Measurements from ENCODE around the gene PRPF18. TPM values are rescaled to one million over a fixed set of nuclear protein-coding genes. Genes with fewer than 3 reads are reported as not detected.

The PRPF18 gene
- total and polyA plus RNA-seq, 7 experiments from 2014 or later: 20.2 to 42.8 (median 28.8) TPM

DNA sequence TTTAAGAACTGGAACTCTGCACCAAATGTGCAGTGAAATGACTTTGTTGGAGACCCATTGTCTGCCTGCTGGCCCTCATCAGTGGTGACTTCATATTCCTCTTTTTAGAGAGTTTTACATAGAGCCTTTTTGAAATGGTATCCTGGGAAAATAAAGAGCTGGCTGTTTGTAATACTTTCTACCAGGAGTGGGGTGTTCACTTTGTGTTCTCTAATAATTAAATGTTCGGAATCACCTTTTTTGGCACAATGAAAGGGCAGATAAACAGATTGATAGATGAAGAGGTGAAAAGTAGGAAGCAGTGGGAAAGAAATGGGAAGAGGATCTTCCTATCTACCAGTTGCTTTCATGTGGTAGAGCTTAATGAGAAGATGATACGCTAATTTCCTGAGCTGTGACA is 55.5 kb downstream of the PRPF18 start:
- ATAC-seq: no peak
- peaks cover 11 to 31% (median 22%) of the 10 kb centered on the region in 11 donors for H3K9me3 Mint-ChIP-seq

DNA sequence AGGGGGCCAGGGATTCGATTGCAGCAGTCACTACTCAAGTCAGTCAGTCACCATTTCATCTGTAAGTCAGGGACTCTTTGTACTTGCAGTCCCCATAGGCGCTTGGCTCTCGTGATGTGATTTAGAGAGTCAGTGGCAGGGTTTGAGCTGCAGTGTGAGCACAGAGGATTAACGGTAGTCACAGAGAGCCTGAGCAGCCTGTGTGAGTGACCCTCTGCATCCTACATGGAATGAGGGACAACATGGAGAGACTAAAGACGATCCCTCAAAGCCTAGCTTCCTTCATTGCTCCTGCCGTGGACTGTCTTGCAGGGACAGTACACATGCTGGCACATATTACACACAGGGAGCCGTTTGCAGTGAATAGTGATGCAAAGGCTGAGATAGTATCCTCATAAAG is 56.3 kb downstream of the PRPF18 start:
- DNase-seq: no peak
- Histone ChIP-seq H3K4me3 (ENCODE audit: low read length) (no peak overlapping the region), H3K36me3 (ENCODE audit: control insufficient read depth in 2 of 3, insufficient read depth in 3 of 3, low read length in 3 of 3) (peaks cover 0 to 54% (median 0%) of the 10 kb centered on the region in 3 experiments), H3K27ac (ENCODE audit: low read depth, low read length) (no peak overlapping the region), H3K9me3 (ENCODE audit: control insufficient read depth in 2 of 3, low read length in 3 of 3) (peaks cover 0 to 19% (median 5%) of the 10 kb centered on the region in 3 experiments), H3K27me3 (ENCODE audit: control insufficient read depth in 2 of 2, insufficient read depth in 2 of 2, low read length in 2 of 2) (no peaks in the 10 kb centered on the region), H3K4me1 (ENCODE audit: control insufficient read depth in 2 of 2, insufficient read depth in 2 of 2, low read length in 2 of 2) (peaks cover 0 to under 1% of the 10 kb centered on the region in 2 donors)
- Mint-ChIP-seq H3K27ac (no peak overlapping the region), H3K4me1 (peaks cover 0 to 5% (median 4%) of the 10 kb centered on the region in 7 donors), H3K4me3 (no peak overlapping the region), H3K9me3 (peaks cover 11 to 31% (median 22%) of the 10 kb centered on the region in 11 donors), H3K27me3 (no peaks in the 10 kb centered on the region), H3K36me3 (peaks cover 36 to 83% (median 65%) of the 10 kb centered on the region in 5 donors)
- POLR2A ChIA-PET: no interaction called here
- CTCF ChIA-PET: no interaction called here
- ATAC-seq: no peak
- intact Hi-C loops (cut with micrococcal nuclease): no loop called here

More for the DNA sequence above, 55.5 kb downstream of the PRPF18 start:
- Mint-ChIP-seq H3K27ac (no peak overlapping the region), H3K4me3 (no peak overlapping the region), H3K36me3 (peaks cover 36 to 86% (median 72%) of the 10 kb centered on the region in 5 donors), H3K4me1 (no peaks in the 10 kb centered on the region), H3K27me3 (no peaks in the 10 kb centered on the region)
- Histone ChIP-seq H3K27ac (ENCODE audit: low read depth, low read length) (no peak overlapping the region), H3K27me3 (ENCODE audit: control insufficient read depth in 2 of 2, insufficient read depth in 2 of 2, low read length in 2 of 2) (no peaks in the 10 kb centered on the region), H3K36me3 (ENCODE audit: control insufficient read depth in 2 of 3, insufficient read depth in 3 of 3, low read length in 3 of 3) (peaks cover 0 to 59% (median 0%) of the 10 kb centered on the region in 3 experiments), H3K4me1 (ENCODE audit: control insufficient read depth in 2 of 2, insufficient read depth in 2 of 2, low read length in 2 of 2) (no peaks in the 10 kb centered on the region), H3K9me3 (ENCODE audit: control insufficient read depth in 2 of 3, low read length in 3 of 3) (peaks cover 0 to 19% (median 5%) of the 10 kb centered on the region in 3 experiments), H3K4me3 (ENCODE audit: low read length) (no peak overlapping the region)
- intact Hi-C loops (cut with micrococcal nuclease): no loop called here
- POLR2A ChIA-PET: no interaction called here
- CTCF ChIA-PET: interaction anchor here (1.3 kb wide), 1 partner anchor 27 kb away, joined by 4 read pairs; no protein-coding TSS in a partner anchor
- DNase-seq: no peak

GRCh38 chr10:13644866-13645265 is 58.1 kb downstream of the PRPF18 start:
- ATAC-seq: no peak
- intact Hi-C loops (cut with micrococcal nuclease): no loop called here
- Histone ChIP-seq H3K4me3 (ENCODE audit: low read length) (no peak overlapping the region), H3K9me3 (ENCODE audit: control insufficient read depth in 2 of 3, low read length in 3 of 3) (peaks cover 0 to 19% (median 5%) of the 10 kb centered on the region in 3 experiments), H3K36me3 (ENCODE audit: control insufficient read depth in 2 of 3, insufficient read depth in 3 of 3, low read length in 3 of 3) (peaks cover 0 to 37% (median 0%) of the 10 kb centered on the region in 3 experiments), H3K27ac (ENCODE audit: low read depth, low read length) (no peak overlapping the region), H3K4me1 (ENCODE audit: control insufficient read depth in 2 of 2, insufficient read depth in 2 of 2, low read length in 2 of 2) (peaks cover 5 to 7% of the 10 kb centered on the region in 2 donors), H3K27me3 (ENCODE audit: control insufficient read depth in 2 of 2, insufficient read depth in 2 of 2, low read length in 2 of 2) (no peaks in the 10 kb centered on the region)
- Mint-ChIP-seq H3K9me3 (peaks cover 11 to 31% (median 22%) of the 10 kb centered on the region in 11 donors), H3K27me3 (no peaks in the 10 kb centered on the region), H3K4me3 (no peak overlapping the region), H3K27ac (no peak overlapping the region), H3K4me1 (peaks cover 0 to 17% (median 16%) of the 10 kb centered on the region in 7 donors), H3K36me3 (peaks cover 31 to 79% (median 52%) of the 10 kb centered on the region in 5 donors)
- ChIA-PET POLR2A (no interaction called here), CTCF (no interaction called here)
- no peak for DNase-seq

DNA sequence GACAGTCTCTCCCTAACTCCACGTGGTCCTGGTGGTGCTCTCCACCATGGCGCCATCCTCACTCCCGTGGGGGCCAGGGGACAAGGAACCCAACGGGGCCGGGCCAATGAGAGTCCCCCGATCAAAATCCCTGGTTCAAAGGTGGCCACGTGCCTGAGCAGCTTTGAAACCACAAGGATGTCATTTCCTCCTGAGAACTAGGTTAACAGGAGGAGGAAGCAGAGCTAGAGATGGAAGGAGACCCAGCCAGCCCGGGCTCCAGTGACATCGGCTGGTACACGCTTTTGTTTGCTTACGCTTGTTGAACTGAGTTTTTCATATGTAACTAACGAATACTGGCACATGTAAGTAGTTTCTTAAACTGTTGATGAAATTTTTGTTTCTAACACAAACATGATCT is 61.7 kb downstream of the PRPF18 start:
- Histone ChIP-seq H3K4me1 (ENCODE audit: control insufficient read depth in 2 of 2, insufficient read depth in 2 of 2, low read length in 2 of 2) (peaks cover 5 to 7% of the 10 kb centered on the region in 2 donors), H3K27me3 (ENCODE audit: control insufficient read depth in 2 of 2, insufficient read depth in 2 of 2, low read length in 2 of 2) (no peaks in the 10 kb centered on the region), H3K27ac (ENCODE audit: low read depth, low read length) (no peak overlapping the region), H3K4me3 (ENCODE audit: low read length) (no peak overlapping the region), H3K9me3 (ENCODE audit: control insufficient read depth in 2 of 3, low read length in 3 of 3) (no peaks in the 10 kb centered on the region), H3K36me3 (ENCODE audit: control insufficient read depth in 2 of 3, insufficient read depth in 3 of 3, low read length in 3 of 3) (peaks cover 0 to 15% (median 0%) of the 10 kb centered on the region in 3 experiments)
- intact Hi-C loops (cut with micrococcal nuclease): no loop called here
- peaks cover 0 to 50% (median 23%) of the 10 kb centered on the region in 5 donors for H3K36me3 Mint-ChIP-seq
- no peaks in the 10 kb centered on the region for H3K9me3 Mint-ChIP-seq
- peaks cover 0 to 17% (median 16%) of the 10 kb centered on the region in 7 donors for H3K4me1 Mint-ChIP-seq
- peak overlapping the region in 6 of 9 donors; percentile 0 to 87 (median 45) for H3K27ac Mint-ChIP-seq
- CTCF ChIA-PET: no interaction called here
- H3K4me3 Mint-ChIP-seq: peak overlapping the region in 3 of 10 donors; percentile 18 to 38 (median 32)
- H3K27me3 Mint-ChIP-seq: no peaks in the 10 kb centered on the region
- DNase-seq: peak in 5 of 9 donors; percentile 2 to 38 (median 29)
- ATAC-seq: no peak
- POLR2A ChIA-PET: no interaction called here

DNA sequence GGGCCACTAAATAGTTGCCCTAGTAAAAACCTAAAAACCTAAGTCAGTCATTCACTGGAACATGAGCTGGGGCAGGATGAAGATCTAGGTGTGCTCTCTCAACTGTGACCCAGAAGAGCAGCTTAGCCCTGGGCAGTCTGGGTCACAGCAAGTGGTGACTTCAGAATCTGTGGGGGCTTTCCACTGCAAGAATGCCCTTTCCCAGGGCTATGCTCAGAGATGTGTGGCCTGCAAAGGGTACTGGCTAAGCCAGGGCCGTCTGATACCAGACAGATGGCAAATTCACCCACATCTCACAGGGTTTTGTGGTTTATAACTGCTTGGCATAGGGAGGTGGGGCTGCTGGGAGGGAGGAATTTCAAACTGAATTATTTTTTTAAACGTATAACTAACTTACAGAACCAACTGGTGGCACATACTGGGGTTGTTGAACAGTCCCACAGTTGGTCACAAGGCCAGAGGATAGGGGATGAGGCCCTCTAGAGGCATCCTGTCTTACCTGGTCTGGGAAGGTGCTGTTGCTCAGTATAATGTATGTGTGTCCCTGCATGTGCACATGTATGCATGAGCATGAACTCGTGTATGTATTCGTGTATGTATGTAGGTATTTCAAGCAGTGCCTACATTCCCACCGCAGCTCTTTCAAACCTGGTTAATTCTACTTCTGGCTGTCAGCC is 63.2 kb downstream of the PRPF18 start:
- POLR2A ChIA-PET: no interaction called here
- CTCF ChIA-PET: interaction anchor here (1.6 kb wide), 1 partner anchor 9 kb away, joined by 3 read pairs; no protein-coding TSS in a partner anchor
- no peaks in the 10 kb centered on the region for H3K27me3 Mint-ChIP-seq
- Histone ChIP-seq H3K4me3 (ENCODE audit: low read length) (no peak overlapping the region), H3K36me3 (ENCODE audit: control insufficient read depth in 2 of 3, insufficient read depth in 3 of 3, low read length in 3 of 3) (peaks cover 0 to 15% (median 0%) of the 10 kb centered on the region in 3 experiments), H3K27me3 (ENCODE audit: control insufficient read depth in 2 of 2, insufficient read depth in 2 of 2, low read length in 2 of 2) (no peaks in the 10 kb centered on the region), H3K27ac (ENCODE audit: low read depth, low read length) (no peak overlapping the region), H3K9me3 (ENCODE audit: control insufficient read depth in 2 of 3, low read length in 3 of 3) (no peaks in the 10 kb centered on the region), H3K4me1 (ENCODE audit: control insufficient read depth in 2 of 2, insufficient read depth in 2 of 2, low read length in 2 of 2) (peaks cover 5 to 7% of the 10 kb centered on the region in 2 donors)
- no peak overlapping the region for H3K4me3 Mint-ChIP-seq
- DNase-seq (no peak), ATAC-seq (no peak)
- no peaks in the 10 kb centered on the region for H3K9me3 Mint-ChIP-seq
- H3K4me1 Mint-ChIP-seq: peaks cover 0 to 17% (median 16%) of the 10 kb centered on the region in 7 donors
- peaks cover 0 to 41% (median 18%) of the 10 kb centered on the region in 5 donors for H3K36me3 Mint-ChIP-seq
- H3K27ac Mint-ChIP-seq: no peak overlapping the region
- intact Hi-C loops (cut with micrococcal nuclease): no loop called here

DNA sequence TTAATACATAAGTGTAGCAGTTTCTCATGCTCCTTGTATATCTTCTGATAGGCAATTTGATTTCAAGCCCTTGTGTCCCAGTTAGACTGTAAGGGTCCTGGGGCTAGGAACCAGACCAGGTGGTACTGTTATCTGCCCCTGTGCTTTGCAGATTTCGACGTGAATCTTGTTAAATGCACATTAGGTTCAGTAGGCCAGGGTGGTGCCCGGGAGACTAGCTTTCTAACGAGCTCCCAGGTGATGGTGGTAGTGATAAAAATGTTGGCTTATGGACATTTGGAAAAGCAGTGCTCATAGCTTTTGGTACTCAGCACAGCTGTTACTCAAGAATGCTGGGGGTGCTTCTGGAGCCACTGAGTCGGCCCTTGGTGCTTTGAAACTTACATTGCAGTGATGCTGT is 64.2 kb downstream of the PRPF18 start:
- peaks cover 0 to 31% (median 11%) of the 10 kb centered on the region in 5 donors for H3K36me3 Mint-ChIP-seq
- Histone ChIP-seq H3K27ac (ENCODE audit: low read depth, low read length) (no peak overlapping the region), H3K9me3 (ENCODE audit: control insufficient read depth in 2 of 3, low read length in 3 of 3) (no peaks in the 10 kb centered on the region), H3K4me3 (ENCODE audit: low read length) (no peak overlapping the region), H3K4me1 (ENCODE audit: control insufficient read depth in 2 of 2, insufficient read depth in 2 of 2, low read length in 2 of 2) (peaks cover 5 to 7% of the 10 kb centered on the region in 2 donors), H3K36me3 (ENCODE audit: control insufficient read depth in 2 of 3, insufficient read depth in 3 of 3, low read length in 3 of 3) (peaks cover 0 to 9% (median 0%) of the 10 kb centered on the region in 3 experiments), H3K27me3 (ENCODE audit: control insufficient read depth in 2 of 2, insufficient read depth in 2 of 2, low read length in 2 of 2) (no peaks in the 10 kb centered on the region)
- ChIA-PET POLR2A (interaction anchor here (0.6 to 1.2 kb wide), 3 partner anchors 10 to 1313 kb away, joined by 3 read pairs; no protein-coding TSS in a partner anchor), CTCF (interaction anchor here (1.6 kb wide), 1 partner anchor 8 kb away, joined by 3 read pairs; no protein-coding TSS in a partner anchor)
- H3K27ac Mint-ChIP-seq: no peak overlapping the region
- ATAC-seq (no peak), DNase-seq (no peak)
- H3K9me3 Mint-ChIP-seq: no peaks in the 10 kb centered on the region
- no peaks in the 10 kb centered on the region for H3K27me3 Mint-ChIP-seq
- intact Hi-C loops (cut with micrococcal nuclease): no loop called here
- H3K4me3 Mint-ChIP-seq: no peak overlapping the region
- H3K4me1 Mint-ChIP-seq: peaks cover 0 to 17% (median 16%) of the 10 kb centered on the region in 7 donors

All from naive thymus-derived CD4-positive, alpha-beta T cell (primary cell).